Prostate gland (tissue), 2 donors: ENCODE results near the gene MGLL.

Source experiments
- CTCF ChIP-seq, 4 experiments: fragments of 200-600 bp in 2 of 4; fragments of 450-650 bp in 2 of 4; sonication (generic) in 2 of 4; IDR thresholded peaks; 1 replicate in 3 of 4; 2 replicates in 1 of 4; pipeline ENCODE4 v1.5.1; 2016 to 2019; ENCODE audit warnings: antibody characterized with exemption in 4 of 4, mild to moderate bottlenecking in 2 of 4, moderate library complexity in 2 of 4
- POLR2A ChIP-seq: fragments of 450-650 bp; IDR thresholded peaks from one replicate; pipeline ENCODE4 v1.6.1; 2016; ENCODE audit warnings: antibody characterized with exemption, mild to moderate bottlenecking

- TF ChIP-seq CTCF (IDR thresholded peaks at IDR 0.05), result no peak
- TF ChIP-seq POLR2A, result no peak
These were observed 37.2 kb downstream of the MGLL start for GRCh38 chr3:127784865-127785710.
